GM12892 (cell line): Measurements from ENCODE around the gene HIF1A.

Experiments
- POLR2A ChIP-seq: IDR thresholded peaks from 2 replicates; pipeline ENCODE4 v1.6.1; 2011; ENCODE audit warnings: low read depth, low read length, control low read depth
- POLR2AphosphoS5 ChIP-seq: IDR thresholded peaks from 2 replicates; pipeline ENCODE4 v1.6.1; 2011; ENCODE audit warnings: low read depth, low read length, control low read depth
- TAF1 ChIP-seq: IDR thresholded peaks from 2 replicates; pipeline ENCODE4 v1.6.1; 2011; ENCODE audit warnings: low read depth, mild to moderate bottlenecking, control low read depth, low read length, borderline replicate concordance

GRCh38 chr14:61749264-61749663 lies 54.0 kb downstream of the HIF1A start:
- TF ChIP-seq POLR2AphosphoS5: no peak
- no peak for TF ChIP-seq POLR2A
- no peak for TF ChIP-seq TAF1
